Lung microvascular endothelial cell (primary cell): ENCODE data around the gene ANKRD52. TPM values are rescaled to one million over a fixed set of nuclear protein-coding genes. Genes with fewer than 3 reads are reported as not detected.
A peak's percentile ranks its signal among the peaks of the same experiment; 100 is the strongest.

Source experiments
- DNase-seq, 2 donors: peaks; one replicate each; pipeline versions ENCODE4 v3.0.0 to v3.0.0-alpha.2; 2010; ENCODE audit warnings: low read depth in 2 of 2
- total RNA-seq: library from RNA; depleted of rRNA; stranded (reverse); fragments of >200 nt; gene quantifications from 2 replicates; pipeline ENCODE4 v1.2.1, GENCODE V29; 2014

Gene ANKRD52
- total RNA-seq, 1 donor from 2014 or later = 10.7 TPM

DNA sequence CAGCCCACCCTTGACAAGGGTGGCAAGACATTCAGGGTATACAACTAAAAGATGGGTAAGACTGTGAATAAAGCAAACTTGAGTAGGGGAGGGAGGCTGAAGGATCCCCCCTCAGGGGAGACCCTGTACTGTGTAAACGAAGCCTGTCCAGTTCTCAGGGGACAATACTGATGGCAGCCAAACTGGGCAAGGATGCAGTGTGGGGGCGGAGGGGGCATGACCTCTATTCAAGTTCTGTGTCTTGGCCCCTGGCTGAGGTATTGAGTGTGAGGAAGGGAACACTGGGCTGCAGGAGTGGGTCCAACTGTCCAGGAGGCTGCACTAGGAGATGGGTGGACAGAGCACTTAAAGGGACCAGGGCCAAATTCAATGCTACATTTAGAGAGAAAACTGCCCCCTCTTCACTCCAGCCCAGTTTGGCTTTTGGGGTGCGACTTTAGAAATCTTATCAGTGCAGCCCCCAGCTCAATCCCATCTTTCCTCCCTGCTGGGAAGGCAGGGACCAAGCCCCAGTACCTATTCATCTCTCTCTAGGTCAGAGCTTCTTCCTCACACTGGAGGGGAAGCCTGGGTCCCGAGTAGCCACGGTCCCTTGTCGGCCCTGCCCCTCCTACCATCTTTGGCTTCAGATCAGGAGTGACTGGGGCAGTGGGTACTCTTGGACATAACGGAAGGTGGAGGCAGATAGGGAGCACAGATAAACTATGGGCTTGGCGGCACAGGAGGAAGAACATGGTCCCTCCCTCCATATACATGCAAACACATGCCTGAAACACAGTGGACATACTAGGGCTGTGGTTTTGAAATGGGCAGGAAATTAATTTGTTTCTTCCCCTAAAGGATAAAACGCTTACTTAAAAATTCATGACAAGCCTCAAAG is 16.5 kb downstream of the ANKRD52 start:
- DNase-seq = no peak

DNA sequence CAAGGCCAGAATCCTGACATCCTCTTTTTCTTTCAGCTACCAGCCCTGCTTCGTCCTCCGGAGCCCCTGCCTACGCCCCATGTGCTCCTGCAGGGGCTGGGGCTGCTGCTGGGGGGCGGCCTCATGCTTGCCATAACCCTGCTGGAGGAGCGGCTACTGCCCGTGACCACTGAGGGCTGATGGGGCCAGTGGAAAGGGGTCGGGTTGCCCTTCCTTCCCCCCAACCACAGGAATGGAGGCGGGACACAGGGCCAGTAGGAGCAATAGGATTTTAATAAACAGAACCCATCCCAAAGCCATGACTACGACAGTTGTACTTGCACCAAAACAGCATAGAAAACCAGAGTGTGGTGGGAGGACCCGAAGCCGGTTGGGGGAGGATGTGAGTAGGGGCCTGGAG is 20.6 kb downstream of the ANKRD52 start:
- DNase-seq = no peak

DNA sequence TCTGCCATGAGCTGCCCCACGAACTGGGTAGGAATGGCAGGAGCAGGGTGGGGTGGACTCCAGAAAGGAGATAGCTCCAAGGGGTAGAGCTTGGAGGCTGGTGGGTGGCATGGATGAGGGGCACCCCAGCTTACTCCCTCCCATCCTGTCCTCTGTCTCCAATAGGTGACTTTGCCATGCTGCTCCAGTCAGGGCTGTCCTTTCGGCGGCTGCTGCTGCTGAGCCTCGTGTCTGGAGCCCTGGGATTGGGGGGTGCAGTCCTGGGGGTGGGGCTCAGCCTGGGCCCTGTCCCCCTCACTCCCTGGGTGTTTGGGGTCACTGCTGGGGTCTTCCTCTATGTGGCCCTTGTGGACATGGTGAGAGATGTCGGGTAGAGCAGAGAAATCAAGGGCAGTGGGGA is 21.2 kb downstream of the ANKRD52 start:
- DNase-seq = no peak

DNA sequence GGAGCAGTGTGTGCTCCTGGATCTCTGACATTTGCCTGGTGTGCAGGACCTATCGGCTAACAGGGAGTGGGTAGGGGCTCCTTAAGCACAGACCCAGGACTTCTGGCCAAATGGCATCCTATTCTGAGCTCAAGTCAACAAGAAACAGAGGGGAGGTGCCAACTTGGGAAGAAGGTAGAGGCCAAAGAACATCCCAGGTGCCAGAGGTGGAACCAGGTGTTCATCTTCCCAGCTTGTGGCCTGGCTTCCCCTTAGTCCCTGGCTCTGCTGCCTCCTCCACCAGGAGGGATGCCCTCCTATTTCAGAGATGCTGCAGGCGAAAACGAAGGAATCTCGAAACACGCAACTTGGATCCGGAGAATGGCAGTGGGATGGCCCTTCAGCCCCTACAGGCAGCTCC is 22.1 kb downstream of the ANKRD52 start:
- DNase-seq = no peak

DNA sequence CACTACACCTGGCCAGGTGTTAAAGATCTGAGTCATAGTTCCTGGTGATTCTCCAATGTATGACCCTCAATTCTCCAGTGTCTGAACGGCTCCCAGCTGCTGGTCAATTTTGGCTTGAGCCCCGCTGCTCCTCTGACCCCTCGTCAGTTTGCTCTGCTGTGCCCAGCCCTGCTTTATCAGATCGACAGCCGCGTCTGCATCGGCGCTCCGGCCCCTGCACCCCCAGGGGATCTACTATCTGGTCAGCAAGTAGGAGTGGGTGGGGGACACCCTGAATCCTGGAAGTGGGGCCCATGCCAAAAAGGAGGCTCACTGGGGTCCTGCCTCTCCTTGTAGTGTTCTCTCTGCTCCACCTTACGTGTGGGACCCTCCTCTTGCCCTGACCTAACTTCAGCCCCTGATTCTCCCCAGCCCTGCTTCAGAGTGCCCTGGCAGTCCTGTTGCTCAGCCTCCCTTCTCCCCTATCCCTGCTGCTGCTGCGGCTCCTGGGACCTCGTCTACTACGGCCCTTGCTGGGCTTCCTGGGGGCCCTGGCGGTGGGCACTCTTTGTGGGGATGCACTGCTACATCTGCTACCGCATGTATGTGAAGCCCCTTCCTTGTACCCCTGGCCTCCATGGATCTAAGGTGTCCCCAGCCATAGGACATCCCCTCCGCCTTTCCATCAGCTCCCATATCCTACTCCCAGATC is 23.3 kb downstream of the ANKRD52 start:
- DNase-seq = no peak

DNA sequence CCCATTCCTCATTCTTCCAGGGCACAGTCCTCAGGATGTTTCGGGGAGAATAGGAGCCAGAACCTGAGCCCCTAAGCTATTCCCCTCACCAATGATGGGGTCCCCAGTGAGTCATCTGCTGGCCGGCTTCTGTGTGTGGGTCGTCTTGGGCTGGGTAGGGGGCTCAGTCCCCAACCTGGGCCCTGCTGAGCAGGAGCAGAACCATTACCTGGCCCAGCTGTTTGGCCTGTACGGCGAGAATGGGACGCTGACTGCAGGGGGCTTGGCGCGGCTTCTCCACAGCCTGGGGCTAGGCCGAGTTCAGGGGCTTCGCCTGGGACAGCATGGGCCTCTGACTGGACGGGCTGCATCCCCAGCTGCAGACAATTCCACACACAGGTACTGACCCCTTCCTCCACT is 27.0 kb downstream of the ANKRD52 start:
- DNase-seq = no peak

DNA sequence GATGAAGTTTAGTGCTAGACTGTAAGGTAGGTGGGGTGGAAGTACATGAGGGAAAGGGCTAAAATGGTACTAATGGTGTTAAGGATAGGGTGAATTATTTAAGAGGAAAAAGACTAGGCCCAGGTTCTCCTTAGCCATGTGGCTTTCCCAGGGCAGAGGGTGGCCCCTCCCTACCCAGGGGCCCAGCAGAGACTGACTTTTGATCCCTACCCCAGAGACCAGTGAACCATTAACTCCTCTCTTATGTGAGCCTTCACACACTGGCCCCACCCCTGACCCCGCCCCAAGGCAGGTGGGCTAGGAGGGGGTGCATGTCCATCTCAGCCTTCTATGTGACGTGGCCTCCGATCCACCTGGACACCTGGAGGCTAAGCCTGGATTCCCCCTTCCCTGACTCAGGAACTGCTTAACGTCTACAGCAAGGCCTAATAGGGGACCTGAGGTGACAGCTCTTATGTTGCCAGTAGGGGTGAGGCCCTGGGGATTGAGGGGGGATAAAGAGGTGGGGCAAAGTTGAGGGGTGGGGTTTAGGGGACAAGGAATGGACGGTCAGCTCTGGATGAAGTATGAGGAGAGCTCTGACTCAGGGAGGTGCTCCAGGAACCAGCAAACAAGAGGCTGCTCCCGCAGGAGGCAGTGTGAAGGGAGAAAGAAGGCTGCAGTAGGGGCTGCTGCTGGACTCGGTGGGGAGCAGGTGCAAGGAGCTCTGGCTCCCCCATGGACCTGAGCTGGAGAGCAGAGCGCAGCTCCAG is 27.6 kb downstream of the ANKRD52 start:
- no peak for DNase-seq

DNA sequence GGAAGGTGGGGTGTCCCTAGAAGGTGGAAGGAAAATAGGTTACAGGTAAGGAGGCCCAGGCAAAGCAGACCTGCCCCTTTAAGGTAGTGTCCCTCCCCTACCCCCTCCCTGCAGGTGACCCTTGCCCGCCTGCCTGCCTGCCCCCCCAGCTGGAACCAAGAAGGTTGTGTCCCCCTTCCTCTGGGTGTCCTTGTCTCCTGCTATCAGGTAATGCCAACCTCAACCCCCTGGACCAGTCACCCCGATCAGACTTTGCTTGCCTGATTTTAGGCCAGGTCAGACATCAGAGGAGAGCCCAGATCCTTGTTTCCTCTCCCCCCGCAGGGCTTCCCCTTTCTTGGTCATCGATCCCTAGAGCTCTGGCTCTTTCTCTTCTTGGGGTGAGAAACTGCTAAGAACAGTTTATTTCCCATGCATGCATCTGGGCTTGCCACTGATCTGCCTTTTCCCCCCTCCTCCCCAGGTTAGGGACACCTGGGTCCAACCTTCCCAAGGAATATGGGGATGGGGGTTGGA is 28.2 kb downstream of the ANKRD52 start, which contains the start of gene SLC39A5:
TSS of gene SLC39A5 (plus strand) at position 136 of the 516 bp plus-strand sequence. CDS start 1,224 bp downstream, outside the sequence.
- no peak for DNase-seq

DNA sequence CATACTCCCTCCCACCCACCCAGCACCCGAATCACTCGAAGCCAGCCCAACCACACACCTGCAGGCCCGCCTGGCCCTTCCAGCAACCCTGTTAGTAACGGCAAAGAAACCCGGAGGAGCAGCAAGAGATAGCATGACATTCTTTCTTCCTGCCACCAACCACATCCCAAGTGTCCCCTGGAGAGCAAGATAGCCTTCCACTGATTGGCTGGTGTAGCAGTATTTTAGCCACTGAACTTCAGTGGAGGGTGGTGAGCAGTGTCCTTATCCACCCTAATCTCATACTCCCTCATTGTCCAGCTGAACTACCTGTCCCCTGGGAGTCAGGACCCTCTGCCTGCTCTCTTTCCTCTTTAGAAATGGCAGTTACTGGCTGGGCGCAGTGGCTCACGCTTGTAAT is 29.1 kb downstream of the ANKRD52 start:
- DNase-seq = no peak

DNA sequence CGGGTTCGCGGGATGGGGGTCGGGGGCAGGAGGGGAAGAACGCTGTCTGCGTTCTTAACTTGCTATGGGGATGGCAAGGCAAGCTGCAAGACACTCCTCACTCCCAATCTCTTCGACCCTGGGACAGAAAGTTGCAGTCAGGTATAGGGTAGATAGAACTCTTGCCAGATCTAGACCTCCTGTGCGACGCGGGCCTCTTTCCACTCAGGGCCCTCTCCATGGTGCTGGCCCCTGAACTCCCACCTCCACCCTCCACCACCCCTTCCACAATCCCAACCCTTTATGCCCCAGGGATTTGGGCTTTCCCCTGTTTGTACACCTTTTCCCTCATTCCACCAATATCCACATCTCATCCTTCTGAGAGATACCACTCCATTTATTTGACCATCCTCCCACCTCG is 33.2 kb downstream of the ANKRD52 start:
- DNase-seq = no peak

DNA sequence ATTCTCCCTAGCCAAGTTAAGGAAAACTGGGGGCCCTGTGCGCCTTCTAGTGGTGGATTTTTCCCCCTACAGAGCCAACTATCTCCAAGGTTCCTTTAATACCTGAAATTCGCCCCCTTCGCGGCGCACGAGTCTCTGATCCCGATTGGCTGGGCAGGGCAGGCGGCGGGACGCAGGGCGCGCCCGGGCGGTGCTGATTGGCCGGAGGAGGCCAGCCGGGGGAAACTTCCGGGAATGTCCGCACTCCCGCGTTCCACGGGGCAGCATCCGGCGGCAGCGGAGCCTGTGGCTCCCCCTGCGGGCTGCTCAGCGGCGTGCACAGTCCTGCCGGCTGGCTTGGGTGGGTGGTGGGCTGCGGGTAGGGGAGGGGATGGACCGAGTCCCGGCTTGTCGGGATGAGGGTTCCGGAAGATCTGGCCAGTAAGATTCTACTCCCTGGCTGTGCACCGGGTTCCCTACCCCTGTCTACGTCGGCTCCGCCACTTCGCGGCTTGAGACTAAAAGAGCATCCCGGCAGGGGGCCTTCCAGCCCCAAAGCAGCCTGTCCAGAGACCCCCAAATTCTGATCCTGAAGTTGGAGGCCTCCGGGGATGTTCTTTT is 34.0 kb downstream of the ANKRD52 start, which contains the start of gene NABP2:
TSS of gene NABP2 (plus strand) at position 241 of the 600 bp plus-strand sequence. CDS start 515 bp downstream, outside the sequence.
- peak; percentile 95 to 99 for DNase-seq

DNA sequence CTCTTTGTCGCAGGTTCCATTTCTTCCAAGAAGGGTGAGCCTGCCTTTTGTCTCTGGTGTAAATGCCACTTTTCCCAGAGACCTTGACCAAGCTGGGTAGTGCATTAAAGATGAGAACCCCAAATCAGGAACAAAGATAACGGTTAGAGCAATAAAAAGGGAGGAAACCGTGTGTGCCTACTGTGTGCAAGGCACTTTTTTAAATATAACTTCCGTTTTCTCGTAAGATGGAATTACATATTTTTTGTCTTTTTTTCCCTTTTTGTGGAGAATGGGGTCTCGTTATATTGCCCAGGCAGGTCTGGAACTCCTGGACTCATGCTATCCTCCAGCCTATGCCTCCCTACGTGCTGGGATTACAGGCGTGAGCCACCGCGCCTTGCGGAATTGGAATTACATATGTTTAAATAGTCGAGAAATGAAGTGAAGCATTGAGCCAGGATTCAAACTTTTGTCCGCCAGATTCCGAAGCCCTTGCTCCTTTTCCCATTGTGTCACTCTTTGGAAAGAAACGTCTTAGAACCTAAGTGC is 34.5 kb downstream of the ANKRD52 start:
- no peak for DNase-seq

DNA sequence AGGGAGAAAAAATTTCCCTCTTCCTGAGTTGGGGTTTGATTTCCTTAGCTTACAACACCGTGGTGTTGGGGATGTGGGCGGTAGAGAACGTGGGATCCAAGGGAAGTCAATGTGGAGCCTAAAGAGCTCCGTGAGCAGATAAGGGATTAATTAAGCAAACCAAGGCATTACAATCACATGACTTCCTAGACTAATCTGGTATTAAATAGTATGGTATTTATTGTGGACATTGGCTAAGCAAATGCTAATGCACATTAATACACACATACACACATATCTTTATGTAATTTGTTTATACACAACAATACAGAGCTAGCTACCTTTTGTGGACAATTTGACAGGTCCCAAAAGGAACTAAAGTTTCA is 35.7 kb downstream of the ANKRD52 start:
- DNase-seq = no peak

DNA sequence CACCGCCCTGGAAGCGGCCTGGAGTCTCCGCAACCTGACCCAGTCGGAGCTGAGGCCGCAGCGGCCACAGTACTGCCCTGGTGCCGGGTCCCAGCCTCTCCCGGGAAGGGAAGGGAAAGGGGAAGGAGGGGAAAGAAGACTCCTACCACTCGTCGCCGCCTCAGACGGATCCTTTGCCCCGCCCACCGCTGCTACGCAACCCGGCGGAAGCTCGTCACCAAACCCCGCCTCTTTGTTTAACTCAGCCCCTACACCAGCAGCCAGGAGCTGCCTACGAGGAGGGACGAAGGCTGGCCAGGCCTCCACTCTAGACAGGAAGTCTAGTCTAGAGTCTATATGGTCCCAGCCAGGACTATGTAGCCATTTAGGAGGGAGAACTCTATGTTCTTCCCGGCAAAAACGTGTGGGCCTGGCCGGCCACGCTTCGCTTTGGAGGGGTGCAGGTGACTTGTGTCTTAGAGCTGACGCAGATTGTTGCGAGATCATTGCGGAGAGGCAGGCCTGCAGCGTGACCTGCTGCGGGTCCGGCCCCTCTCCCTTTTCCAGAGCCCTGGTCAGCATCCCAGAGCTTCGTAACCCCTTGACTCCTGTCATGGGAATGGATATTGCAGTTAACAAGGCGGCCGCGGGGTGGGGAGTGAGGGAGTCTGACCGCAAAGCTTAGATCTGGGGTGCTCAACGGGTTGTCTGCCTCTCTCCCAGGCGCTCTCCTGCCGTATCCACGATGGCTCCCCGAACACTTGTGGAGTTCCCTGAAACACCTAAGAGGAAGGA is 36.2 kb downstream of the ANKRD52 start, which contains the start of gene RNF41:
TSS of gene RNF41 (minus strand) at position 166 of the 774 bp plus-strand sequence. CDS start 7,875 bp downstream, outside the sequence.
- peak; percentile 92 to 99 for DNase-seq

DNA sequence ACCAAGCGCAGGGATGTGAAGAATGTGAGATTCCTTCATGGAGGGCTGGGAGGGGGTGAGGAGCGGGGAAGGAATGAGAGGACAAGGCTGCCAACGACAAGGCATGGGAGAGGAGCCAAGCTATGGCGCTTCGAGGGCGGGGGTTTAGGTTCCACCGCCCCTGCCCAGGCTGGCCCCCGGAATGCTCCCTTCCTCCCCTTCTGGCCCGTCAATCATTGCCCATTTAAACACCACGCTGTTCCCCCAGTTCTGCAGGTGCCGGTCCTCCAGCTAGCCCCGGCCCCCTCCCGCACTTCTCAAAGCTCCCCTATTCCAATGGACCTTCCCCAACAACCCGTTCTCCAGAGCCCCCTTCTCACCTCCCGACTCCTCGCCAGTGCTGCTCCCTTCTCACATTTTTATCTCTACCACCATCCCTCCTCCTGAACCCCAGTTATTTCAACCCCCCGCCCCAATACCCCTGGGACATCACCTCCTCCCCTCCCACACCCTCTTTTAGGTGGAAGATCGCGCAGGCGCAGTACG is 36.9 kb downstream of the ANKRD52 start:
- peak; percentile 22 to 48 for DNase-seq

DNA sequence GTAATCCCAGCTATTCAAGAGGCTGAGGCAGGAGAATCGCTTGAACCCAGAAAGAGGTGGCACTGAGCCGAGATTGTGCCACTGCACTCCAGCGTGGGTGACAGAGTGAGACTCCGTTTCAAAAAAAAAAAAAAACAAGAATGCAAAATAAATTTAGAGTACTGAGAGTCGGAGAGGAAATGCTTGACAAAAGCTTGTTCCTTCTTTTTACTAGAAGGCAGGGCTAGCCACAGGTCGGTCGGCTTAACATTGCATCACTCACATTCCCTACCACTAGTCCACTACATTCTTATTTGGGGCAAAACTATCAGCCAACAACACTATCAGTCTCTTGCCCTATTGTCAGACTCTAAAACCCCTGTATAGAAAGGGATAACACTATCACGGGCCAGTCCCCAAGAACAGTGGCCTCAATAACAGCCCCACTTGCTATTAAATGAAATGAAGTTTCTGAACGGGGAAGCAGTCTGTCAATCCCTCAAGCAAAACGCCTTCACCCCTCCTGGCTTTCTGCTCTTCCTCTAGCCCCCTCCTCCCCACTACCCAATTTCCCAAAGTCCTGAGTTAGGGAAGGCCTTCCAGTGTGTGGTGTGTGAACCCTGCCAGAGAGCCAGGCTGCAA is 37.5 kb downstream of the ANKRD52 start:
- peak; percentile 13 to 37 for DNase-seq

DNA sequence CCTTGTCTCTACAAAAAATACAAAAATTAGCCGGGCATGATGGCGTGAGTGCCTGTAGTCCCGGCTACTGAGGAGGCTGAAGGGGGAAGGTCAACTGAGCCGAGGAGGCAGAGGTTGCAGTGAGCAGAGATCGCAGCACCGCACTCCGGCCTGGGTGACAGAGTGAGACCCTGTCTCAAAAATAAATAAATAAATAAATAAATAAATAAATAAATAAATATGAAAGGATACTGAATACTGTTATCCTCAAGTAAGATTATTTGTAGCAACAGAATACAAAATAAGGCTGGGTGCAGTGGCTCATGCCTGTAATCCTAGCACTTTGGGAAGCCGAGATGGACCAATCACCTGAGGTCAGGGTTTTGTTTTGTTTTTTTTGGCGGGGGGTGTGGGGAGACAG is 38.3 kb downstream of the ANKRD52 start:
- DNase-seq = no peak

DNA sequence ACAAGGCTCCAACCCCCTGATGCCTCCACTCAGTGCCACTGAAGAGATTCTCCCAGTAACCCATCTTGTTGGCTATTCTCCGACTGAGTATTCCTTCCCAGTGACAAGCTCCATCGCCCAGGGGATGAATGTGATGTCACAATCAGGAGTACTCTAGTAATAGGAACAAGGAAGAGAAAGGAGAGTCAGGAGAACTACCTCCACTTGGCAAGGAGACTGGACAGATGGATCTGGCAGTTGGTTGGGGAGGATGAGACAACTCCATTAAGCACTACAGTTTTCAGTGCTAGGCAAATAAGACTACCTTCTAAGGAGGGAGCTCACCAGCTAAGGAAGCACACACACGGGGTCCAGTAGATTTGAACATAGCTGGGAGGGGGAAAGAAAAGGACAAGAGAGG is 41.7 kb downstream of the ANKRD52 start:
- no peak for DNase-seq

DNA sequence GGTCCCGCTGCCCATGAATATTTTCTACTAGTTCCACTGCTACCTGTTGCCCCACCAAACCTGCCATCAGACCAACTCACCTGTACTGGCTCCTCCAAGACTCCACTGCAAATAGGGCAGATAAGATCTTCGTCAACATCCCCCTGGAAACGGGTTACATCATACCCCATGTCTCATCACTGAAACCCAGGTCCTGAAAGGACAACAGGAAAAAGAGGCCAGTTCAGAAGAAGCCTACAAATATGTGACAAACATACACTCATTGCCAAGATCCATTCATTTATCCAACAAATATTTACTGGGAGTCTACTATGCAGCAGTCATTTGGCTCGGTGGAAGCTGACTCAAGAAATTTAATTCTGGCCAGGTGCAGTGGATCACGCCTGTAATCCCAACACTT is 44.3 kb downstream of the ANKRD52 start:
- DNase-seq = no peak
